DOHH2 (cell line): ENCODE data around the gene MLLT6.

Source experiments
- H3F3A ChIP-seq: fragments of 200-600 bp; sonication (generic), shearing (Covaris generic); 2 replicates; pipeline ENCODE4 v1.6.0; 2016; ENCODE audit warnings: antibody characterized with exemption, mild to moderate bottlenecking; ENCODE audit not compliant: control insufficient read depth, insufficient read depth
- H3K27ac ChIP-seq: fragments of 200-600 bp; sonication (generic); 2 replicates; pipeline ENCODE4 v1.5.1; 2014; ENCODE audit warnings: low read depth, mild to moderate bottlenecking, low read length, moderate library complexity
- H3K27me3 ChIP-seq: fragments of 200-600 bp; sonication (generic); 2 replicates; pipeline ENCODE4 v1.6.1; 2014; ENCODE audit warnings: mild to moderate bottlenecking, low read length, mixed read lengths; ENCODE audit not compliant: control insufficient read depth
- H3K36me3 ChIP-seq: fragments of 200-600 bp; sonication (generic); 2 replicates; pipeline ENCODE4 v1.6.1; 2014; ENCODE audit warnings: mild to moderate bottlenecking, low read length, moderate library complexity, mixed read lengths; ENCODE audit not compliant: control insufficient read depth
- H3K4me1 ChIP-seq: fragments of 200-600 bp; sonication (generic); 2 replicates; pipeline ENCODE4 v1.6.1; 2014; ENCODE audit warnings: mild to moderate bottlenecking, low read length, mixed read lengths; ENCODE audit not compliant: control insufficient read depth
- H3K4me2 ChIP-seq: fragments of 200-600 bp; sonication (generic); 2 replicates; pipeline ENCODE4 v1.6.0; 2014; ENCODE audit warnings: mild to moderate bottlenecking, low read length, moderate library complexity
- H3K4me3 ChIP-seq: fragments of 200-600 bp; sonication (generic); 2 replicates; pipeline ENCODE4 v1.5.1; 2014; ENCODE audit warnings: mild to moderate bottlenecking, low read length, mixed read lengths
- H3K79me2 ChIP-seq: fragments of 200-600 bp; sonication (generic); 2 replicates; pipeline ENCODE4 v1.6.1; 2014; ENCODE audit warnings: mild to moderate bottlenecking, low read length, mixed read lengths; ENCODE audit not compliant: control insufficient read depth
- H3K9me2 ChIP-seq: fragments of 200-600 bp; sonication (generic); replicated peaks from 2 replicates; pipeline ENCODE4 v1.6.1; 2014; ENCODE audit warnings: mild to moderate bottlenecking, low read length, mixed read lengths; ENCODE audit not compliant: control insufficient read depth
- H3K9me3 ChIP-seq: fragments of 200-600 bp; sonication (generic); 2 replicates; pipeline ENCODE4 v1.6.1; 2014; ENCODE audit warnings: antibody characterized with exemption, low read length, mixed read lengths; ENCODE audit not compliant: control insufficient read depth, insufficient read depth
- H4K20me1 ChIP-seq: fragments of 200-600 bp; sonication (generic); 2 replicates; pipeline ENCODE4 v1.6.0; 2014; ENCODE audit warnings: low read depth, mild to moderate bottlenecking, antibody characterized with exemption, low read length, moderate library complexity; ENCODE audit not compliant: control insufficient read depth, insufficient read depth
- CTCF ChIP-seq: fragments of 200-600 bp; sonication (generic); IDR thresholded peaks from one replicate; pipeline ENCODE4 v1.5.1; 2014; ENCODE audit warnings: antibody characterized with exemption, mild to moderate bottlenecking, low read depth, low read length; ENCODE audit not compliant: poor library complexity, severe bottlenecking
- EZH2phosphoT487 ChIP-seq: fragments of 200-600 bp; sonication (generic); IDR thresholded peaks from 2 replicates; pipeline ENCODE4 v1.6.1; 2017; ENCODE audit warnings: borderline replicate concordance, mild to moderate bottlenecking, antibody characterized with exemption, low read length, moderate library complexity, mixed read lengths

The MLLT6 gene

GRCh38 chr17:38731526-38732294 lies 26.6 kb downstream of the MLLT6 start:
- Histone ChIP-seq H3K36me3 (peaks cover 39% of the 10 kb centered on the region), H3K79me2 (peaks cover 23% of the 10 kb centered on the region), H3K9me3 (no peaks in the 10 kb centered on the region), H3K4me3 (peak overlapping the region; percentile 93), H4K20me1 (no peaks in the 10 kb centered on the region), H3K4me2 (peak overlapping the region; percentile 83), H3K27me3 (no peaks in the 10 kb centered on the region), H3F3A (peaks cover 14% of the 10 kb centered on the region; the same call in 1 of the 2 replicates), H3K9me2 (no peaks in the 10 kb centered on the region), H3K27ac (no peak overlapping the region), H3K4me1 (peaks cover 51% of the 10 kb centered on the region)
- TF ChIP-seq EZH2phosphoT487, result no peak

- peak overlapping the region; percentile 83; the same call in 1 of the 2 replicates for H3K4me2 ChIP-seq
- no peak overlapping the region for H3K27ac ChIP-seq
- H3K27me3 ChIP-seq, result no peaks in the 10 kb centered on the region
- H3K9me3 ChIP-seq, result no peaks in the 10 kb centered on the region
- H3K79me2 ChIP-seq, result peaks cover 23% of the 10 kb centered on the region
- H3F3A ChIP-seq, result peaks cover 13% of the 10 kb centered on the region; the same call in 1 of the 2 replicates
- H3K36me3 ChIP-seq, result peaks cover 39% of the 10 kb centered on the region
- H3K4me1 ChIP-seq, result peaks cover 42% of the 10 kb centered on the region
- no peaks in the 10 kb centered on the region for H4K20me1 ChIP-seq
- no peak overlapping the region for H3K4me3 ChIP-seq
- TF ChIP-seq EZH2phosphoT487, result no peak
- no peak for TF ChIP-seq CTCF
- H3K9me2 ChIP-seq, result no peaks in the 10 kb centered on the region
Observed at GRCh38 chr17:38732376-38733281, 27.6 kb downstream of the MLLT6 start.

GRCh38 chr17:38733282-38733981 lies 28.4 kb downstream of the MLLT6 start:
- Histone ChIP-seq H3K9me3 (no peaks in the 10 kb centered on the region), H3K4me2 (no peak overlapping the region), H3K27me3 (no peaks in the 10 kb centered on the region), H3K4me1 (peaks cover 41% of the 10 kb centered on the region), H3K4me3 (no peak overlapping the region), H3K79me2 (peaks cover 23% of the 10 kb centered on the region), H3K27ac (no peak overlapping the region), H3F3A (peaks cover 11% of the 10 kb centered on the region; the same call in 1 of the 2 replicates), H4K20me1 (no peaks in the 10 kb centered on the region), H3K36me3 (peaks cover 34% of the 10 kb centered on the region), H3K9me2 (no peaks in the 10 kb centered on the region)
- no peak for TF ChIP-seq CTCF
- no peak for TF ChIP-seq EZH2phosphoT487
